HTERT RPE-1 (cell line): ENCODE results near the gene LRRC3.
"Not testable (repeated sequence)": the region's sequence is repeated elsewhere in the genome, so short reads cannot be mapped to it uniquely, and the experiment has no call there.

Experiments
- in situ Hi-C: fragments of 300-500 bp; cut with MboI; formaldehyde crosslinking; loops from 4 replicates; pipeline ENCODE4 v1.14.3; 2020; ENCODE audit warnings: low sequenced_read_pairs

Gene LRRC3

DNA sequence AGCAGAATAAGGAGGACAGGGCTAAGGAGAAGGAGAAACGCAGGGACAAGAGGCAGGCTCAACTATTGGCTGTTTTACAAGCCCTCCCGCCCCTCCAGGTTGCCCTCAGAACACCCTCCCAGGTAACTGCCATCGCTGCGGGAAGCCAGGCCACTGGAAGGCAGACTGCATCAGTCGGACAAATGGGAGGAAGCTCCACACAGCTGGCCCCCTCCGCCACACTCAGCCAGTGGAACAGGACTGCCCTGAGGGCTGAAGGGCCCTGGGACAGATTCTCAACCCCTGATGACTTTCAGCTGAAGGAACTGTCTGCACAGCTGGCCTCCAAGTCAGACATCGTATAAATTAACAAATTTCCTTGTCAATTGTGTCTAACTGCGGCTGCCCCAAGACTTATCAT is 21.8 kb downstream of the LRRC3 start:
- in situ Hi-C loops: no loop called here

DNA sequence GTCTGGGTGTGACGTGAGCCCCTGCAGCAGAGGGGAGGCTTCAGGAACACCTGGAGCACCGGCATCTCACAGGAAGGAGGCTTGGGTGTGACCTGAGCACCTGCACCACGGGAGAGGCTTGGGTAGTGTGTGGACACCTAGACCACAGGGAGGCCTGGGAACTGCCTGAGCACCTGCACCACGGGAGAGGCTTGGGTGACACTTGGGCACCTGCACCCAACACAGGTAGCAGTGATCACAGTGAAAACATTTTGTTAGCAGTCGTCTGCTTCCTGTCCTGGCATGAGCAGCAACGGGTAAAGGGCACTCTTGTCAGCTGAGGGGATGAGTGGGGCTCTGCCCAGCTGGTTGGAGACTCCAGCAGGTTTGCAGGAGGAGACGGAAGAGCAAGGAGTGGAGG is 22.4 kb downstream of the LRRC3 start:
- in situ Hi-C loops: no loop called here

- in situ Hi-C loops: no loop called here
Measured at GRCh38 chr21:44478124-44478800, 23.0 kb downstream of the LRRC3 start.

DNA sequence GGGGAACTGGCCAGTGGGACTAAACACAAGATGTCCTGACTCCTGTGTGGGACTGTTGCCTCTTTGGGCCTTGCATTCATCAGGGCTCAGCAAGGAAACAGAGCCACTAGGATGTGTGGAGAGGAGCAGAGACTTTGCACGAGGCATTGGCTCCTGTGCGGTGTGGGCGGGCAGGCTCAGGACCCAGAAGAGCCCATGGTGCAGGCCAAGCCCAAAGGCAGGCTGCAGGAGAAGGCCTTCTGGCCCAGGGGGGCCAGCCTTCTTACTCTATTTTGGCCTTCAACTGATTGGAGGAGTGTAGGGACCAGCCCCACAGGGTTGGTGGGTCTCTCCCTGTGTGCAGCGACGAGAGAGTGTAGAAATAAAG is 23.5 kb downstream of the LRRC3 start:
- in situ Hi-C loops: no loop called here

DNA sequence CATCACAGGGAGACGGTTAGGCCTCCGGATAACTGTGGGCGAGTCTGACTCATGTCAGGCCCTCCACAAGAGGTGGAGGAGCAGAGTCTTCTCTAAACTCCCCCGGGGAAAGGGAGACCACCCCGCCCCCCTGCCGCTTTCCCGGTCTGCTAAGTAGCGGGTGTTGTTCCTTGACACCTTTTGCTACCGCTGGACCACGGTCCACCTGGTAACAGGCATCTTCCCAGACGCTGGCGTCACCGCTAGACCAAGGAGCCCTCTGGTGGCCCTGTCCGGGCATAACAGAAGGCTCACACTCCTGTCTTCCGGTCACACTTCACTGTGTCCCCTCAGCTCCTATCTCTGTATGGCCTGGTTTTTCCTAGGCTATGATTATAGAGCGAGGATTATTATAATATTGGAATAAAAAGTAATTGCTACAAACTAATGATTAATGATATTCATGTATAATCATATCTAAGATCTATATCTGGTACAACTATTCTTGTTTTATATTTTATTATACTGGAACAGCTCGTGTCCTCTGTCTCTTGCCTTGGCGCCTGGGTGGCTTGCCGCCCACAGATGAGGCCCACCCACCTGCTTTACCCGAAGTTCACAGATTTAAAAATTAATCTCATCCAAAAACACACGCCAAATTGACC is 24.4 kb downstream of the LRRC3 start:
- in situ Hi-C loops: not testable (repeated sequence)

DNA sequence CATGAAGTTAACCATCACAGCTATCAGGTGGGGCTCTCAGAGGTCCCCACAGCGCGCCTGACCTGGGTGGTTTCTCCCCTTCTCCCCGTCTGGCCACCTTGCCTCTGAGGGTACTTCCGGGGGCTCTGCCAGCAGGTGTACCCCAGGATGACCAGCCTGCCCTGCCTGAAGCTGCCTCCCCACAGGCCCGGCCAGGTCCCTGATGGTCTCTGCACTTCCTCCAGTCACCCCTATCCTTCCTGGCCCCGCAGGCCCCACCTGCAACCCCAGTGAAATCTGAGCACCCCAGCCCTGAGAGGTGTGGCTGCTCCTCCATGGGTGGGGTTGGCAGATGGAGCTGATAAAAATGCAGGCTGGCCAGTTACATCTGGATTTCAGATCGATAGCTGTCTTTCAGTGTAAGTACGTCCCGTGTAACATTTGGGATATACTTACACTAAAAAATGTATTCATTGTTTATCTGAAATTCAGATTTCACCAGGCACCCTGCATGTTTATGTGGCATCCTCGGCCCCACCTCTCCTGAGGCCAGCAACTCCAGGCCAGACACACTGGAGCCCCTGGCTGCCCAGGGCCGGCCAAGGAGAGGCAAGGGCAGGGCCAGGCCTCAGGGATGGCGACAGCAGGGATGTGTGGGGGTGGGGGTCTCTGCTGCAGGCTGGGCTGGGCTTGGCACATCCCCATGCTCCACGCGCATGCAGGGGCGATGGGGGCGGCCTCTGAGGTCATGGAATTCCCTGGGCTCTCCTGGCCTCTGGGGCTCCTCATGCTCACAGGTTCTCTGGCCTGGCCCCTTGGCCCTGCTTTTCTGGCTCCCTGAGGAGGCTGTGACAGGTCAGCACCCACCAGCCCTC is 25.1 kb downstream of the LRRC3 start:
- in situ Hi-C loops: no loop called here

- in situ Hi-C loops: no loop called here
Measured at GRCh38 chr21:44482581-44483287, 27.4 kb downstream of the LRRC3 start.

DNA sequence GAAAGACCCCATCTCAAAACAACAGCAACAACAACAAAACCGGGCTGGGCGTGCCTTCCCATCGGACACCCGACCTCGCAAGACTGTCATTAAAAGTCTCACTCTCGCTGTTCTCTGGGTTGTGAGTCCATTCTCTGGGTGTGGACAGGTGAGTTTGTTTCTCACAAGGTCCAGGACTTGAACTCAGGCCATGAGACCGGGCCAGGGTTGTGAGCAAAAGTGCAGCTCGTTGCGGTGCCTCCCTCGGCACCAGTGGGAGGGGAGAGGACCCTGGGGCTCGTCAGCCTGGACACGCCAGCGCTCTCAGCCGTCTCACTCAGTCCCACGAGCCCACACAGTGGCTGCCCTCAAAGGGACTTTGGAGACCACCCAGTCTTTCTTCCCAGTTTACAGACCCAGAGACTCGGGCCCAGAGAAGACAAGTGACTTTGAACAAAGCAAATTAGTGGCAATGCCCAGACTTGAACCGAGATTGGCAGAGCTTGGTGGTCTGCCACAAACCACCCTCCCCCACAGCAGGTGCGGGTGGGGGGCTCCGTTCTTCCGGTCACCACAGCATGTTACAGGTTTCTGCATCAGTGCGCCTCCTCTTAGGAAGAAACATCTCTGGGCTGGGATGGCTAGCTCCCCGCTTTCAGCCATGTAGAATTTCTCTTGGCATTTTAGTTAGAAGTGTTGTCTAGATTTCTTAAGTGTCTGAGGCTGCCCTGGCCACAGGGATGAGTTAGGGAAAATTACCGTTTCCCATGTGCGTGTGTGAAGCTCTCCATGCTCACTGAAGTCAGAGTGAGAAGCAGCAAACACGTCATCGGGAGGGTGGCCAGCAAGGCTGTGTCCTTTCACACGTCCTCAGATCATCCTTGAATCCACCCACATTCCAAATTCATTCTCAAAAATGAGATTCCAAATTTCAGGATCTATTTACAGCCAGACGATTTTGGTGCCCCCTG is 28.3 kb downstream of the LRRC3 start:
- in situ Hi-C loops: no loop called here

DNA sequence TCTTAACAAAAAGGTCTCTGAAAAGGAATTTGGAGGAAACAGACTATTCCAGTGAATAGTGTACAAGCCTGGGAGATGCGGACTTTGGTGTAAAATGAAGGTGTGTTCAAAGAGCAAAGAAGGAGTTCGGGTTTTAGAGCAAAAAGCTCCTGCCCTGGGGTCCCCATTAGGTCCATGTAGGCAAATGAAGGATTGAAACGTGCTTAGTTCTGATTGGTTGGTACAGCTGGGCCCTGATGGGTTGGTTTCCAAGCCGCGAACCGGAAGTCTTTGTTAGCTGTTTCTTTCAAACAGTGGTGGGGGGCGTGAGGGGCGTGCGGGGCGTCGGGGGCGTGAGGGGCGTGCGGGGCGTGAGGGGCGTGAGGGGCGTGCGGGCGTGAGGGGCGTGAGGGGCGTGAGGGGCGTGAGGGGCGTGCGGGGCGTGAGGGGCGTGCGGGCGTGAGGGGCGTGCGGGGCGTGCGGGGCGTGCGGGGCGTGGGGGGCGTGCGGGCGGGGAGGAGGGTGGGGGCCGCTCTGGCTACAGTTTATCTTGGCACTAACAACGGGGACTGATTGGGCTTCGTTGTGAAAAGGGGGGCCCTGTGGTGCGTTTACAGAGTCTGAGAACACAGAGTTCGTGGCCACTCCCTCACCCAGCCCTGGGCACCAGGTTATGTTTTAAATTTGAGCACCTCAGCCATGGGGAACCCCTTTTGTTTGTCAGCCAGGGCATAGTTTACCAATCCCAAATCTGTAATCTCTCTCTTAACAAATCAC is 29.4 kb downstream of the LRRC3 start:
- in situ Hi-C loops: no loop called here

GRCh38 chr21:44485254-44485793 is 30.0 kb downstream of the LRRC3 start:
- in situ Hi-C loops: no loop called here

DNA sequence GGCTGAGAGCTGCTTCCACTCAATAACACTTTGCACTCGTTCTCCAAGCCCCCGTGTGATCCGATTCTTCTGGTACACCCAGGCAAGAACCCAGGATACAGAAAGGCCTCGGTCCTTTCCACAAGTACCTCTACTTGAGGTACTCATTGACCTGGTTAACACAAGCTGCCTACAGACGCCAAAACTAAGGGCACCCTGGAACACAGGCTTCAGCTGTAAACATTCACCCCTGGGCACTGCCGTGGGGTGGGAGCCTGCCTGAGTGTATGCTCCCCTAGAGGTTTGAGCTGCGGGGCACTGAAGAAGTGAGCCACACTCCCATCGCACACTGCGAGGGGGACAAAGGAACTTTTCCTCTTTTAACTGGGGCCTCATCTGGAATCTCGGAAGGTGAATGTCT is 30.5 kb downstream of the LRRC3 start:
- in situ Hi-C loops: no loop called here

GRCh38 chr21:44486302-44486701 is 31.0 kb downstream of the LRRC3 start:
- in situ Hi-C loops: no loop called here

GRCh38 chr21:44487831-44488230 is 32.5 kb downstream of the LRRC3 start:
- in situ Hi-C loops: no loop called here

GRCh38 chr21:44489962-44490361 is 34.7 kb downstream of the LRRC3 start:
- in situ Hi-C loops: no loop called here

DNA sequence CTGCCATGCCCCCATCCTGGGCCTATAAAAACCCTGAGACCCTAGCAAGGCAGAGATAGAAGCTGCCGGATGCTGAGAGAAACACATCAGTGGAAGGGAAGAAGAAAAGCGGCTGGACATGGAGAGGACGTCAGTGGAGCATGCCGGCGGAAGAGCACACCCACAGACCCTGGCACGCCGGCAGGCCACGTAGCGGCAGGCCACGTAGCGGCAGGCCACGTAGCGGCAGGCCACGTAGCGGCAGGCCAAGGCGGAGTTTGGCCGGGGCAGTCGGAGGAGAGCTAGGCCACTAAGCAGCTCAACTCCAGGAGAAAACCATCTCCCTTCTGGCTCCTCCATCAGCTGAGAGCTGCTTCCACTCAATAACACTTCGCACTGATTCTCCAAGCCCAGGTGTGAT is 35.1 kb downstream of the LRRC3 start:
- in situ Hi-C loops: no loop called here

- in situ Hi-C loops: no loop called here
Measured at GRCh38 chr21:44490816-44491215, 35.5 kb downstream of the LRRC3 start.

GRCh38 chr21:44492567-44493385 is 37.5 kb downstream of the LRRC3 start:
- in situ Hi-C loops: no loop called here

DNA sequence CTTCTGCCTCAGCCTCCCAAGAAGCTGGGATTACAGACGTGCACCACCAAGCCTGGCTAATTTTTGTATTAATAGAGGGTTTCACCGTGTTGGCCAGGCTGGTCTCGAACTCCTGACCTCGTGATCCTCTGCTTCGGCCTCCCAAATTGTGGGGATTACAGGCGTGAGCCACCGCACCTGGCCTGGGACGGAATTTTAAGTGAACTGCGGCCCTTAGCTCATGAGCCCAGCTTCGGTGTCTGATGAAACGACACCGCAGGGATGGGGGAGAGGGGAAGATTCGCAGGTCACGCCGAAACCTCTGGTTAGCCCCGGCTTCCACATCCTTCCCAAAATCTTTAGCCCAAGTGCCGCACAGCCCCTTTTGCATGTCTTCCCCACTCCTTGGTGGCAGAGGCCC is 39.1 kb downstream of the LRRC3 start:
- in situ Hi-C loops: no loop called here
